NCI-H2196 (cell line): ENCODE measurements around the gene LHX4.
A peak's percentile ranks its signal among the peaks of the same experiment; 100 is the strongest.

Source experiments
- DNase-seq: peaks from one replicate; lab custom pipeline; 2025; ENCODE audit not compliant: unreplicated experiment; lab: John Stamatoyannopoulos, UW

Gene LHX4

GRCh38 chr1:180256341-180257027 lies 26.4 kb downstream of the LHX4 start:
- no peak for DNase-seq

GRCh38 chr1:180257028-180257386 lies 26.9 kb downstream of the LHX4 start:
- no peak for DNase-seq

DNA sequence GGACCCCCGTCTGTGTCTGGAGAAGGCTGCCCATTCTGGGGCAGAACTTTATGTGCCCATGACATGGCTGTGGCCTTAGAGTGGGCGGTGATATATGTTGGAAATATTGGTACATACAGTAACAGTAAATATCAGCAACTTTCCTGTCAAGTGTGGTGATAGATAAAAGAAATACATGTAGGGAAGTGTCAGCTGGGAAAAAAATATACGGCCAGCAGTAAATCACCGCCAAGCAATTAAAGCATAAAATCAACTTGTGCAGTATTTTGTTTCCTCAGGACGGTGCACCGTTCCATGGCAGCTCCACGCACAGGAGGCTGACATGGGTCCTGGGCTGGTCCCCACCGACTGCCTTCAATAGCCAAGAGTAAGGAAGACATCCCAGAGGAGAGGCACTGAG lies 27.4 kb downstream of the LHX4 start:
- DNase-seq = no peak

- DNase-seq = no peak
Measured at GRCh38 chr1:180258290-180258689, 28.2 kb downstream of the LHX4 start.

DNA sequence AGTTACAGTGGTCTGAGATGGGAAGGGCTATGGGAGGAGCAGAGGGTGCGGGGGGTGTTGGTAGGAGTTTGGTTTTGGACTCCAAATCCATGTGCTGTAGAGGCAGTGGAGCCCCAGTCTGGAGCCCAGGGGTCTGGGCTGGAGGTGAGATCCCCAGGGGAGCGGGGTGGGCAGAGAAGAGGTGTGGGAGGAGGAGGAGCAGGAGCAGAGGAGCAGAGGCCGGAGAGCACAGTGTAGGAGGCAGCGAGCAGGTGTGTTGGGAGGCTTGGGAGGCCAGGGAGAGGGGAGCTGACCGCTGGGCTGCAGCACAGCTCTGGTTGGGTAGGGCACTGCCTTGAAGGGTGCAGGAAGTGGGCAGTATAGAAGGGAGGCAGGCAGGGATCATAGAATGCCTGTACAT lies 28.9 kb downstream of the LHX4 start:
- DNase-seq = no peak

DNA sequence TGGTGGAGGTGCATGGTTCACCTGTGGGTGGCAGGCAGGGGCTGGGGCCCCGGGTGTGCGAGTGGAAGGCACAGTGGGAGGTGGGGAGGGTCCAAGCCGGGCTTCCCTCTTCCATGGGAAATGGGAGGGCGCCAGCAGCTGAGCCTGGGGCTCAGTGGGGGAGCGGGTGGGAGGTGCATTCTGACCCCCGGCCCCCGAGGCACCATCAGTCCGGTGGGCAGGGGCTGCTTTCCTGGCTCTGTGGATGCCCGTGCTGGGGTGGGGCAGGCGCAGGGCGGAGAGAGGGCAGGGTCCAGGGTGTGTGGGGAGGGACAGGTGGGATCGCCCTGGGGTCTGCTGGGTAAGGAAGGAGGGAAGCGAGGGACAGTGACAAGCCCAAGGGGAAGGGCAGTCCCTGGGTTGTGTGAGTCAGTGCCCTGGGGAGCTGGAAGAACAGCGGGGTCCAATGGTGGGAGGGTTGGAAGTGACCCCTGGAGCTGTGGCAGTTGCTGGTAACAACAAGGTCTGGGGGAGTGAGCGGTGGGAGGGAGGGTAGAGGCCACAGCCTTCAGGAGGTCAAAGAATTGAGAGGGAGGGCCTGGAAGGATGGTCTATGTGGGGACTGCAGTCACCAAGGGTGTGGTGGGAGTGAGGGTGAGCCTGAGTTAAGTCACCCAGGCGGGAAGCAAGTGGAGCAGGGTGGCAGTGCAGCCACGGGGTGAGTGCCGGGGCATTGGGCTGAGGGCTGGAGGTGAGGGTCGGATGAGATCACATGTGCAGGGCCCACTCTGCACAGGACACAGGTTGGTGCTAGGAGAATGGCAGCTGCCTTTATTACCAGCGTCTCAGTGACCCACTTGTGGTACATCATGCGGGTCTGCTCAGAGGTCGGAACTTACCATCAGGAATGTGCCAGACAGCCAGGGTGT lies 29.6 kb downstream of the LHX4 start:
- DNase-seq = no peak

GRCh38 chr1:180260541-180260940 lies 30.5 kb downstream of the LHX4 start:
- no peak for DNase-seq

DNA sequence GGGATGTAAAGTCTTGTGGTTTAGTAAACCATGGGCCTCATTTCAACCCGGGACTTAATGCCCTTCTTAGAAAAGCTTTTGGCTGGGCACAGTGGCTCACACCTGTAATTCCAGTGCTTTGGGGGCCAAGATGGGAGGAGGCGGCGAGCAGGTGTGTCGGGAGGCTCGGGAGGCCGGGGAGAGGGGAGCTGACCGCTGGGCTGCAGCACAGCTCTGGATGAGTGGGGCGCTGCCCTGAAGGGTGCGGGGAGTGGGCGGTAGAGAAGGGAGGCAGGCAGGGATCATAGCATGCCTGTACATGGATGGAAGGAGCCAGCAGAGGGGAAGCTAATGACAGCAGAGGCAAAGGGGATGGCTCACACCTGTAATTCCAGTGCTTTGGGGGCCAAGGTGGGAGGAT lies 31.0 kb downstream of the LHX4 start:
- no peak for DNase-seq

- DNase-seq = no peak
Measured at GRCh38 chr1:180261524-180262155, 31.6 kb downstream of the LHX4 start.

- no peak for DNase-seq
Measured at GRCh38 chr1:180262628-180263488, 32.8 kb downstream of the LHX4 start.

- DNase-seq = no peak
Measured at GRCh38 chr1:180264595-180264994, 34.5 kb downstream of the LHX4 start.

DNA sequence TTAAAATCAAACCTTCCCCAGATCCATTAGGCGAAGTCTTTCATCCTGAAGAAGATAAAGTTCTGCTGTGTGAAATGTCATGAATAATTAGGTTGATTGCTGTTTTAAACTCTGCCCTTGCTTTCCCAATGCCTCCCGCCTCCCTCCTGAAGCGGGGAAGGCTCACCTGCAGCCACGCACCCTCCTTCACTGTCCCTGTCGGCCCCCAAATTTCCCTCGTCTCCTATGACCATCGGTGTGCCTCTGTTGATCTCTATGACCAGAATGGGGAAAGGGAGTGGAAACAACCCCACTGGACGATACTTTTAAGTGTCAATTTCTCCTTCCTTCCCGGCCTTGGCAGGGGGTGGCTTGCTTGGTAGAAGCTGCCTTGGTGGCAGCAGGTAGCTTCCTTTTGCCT lies 35.1 kb downstream of the LHX4 start:
- DNase-seq = no peak

GRCh38 chr1:180265871-180266270 lies 35.8 kb downstream of the LHX4 start:
- no peak for DNase-seq

DNA sequence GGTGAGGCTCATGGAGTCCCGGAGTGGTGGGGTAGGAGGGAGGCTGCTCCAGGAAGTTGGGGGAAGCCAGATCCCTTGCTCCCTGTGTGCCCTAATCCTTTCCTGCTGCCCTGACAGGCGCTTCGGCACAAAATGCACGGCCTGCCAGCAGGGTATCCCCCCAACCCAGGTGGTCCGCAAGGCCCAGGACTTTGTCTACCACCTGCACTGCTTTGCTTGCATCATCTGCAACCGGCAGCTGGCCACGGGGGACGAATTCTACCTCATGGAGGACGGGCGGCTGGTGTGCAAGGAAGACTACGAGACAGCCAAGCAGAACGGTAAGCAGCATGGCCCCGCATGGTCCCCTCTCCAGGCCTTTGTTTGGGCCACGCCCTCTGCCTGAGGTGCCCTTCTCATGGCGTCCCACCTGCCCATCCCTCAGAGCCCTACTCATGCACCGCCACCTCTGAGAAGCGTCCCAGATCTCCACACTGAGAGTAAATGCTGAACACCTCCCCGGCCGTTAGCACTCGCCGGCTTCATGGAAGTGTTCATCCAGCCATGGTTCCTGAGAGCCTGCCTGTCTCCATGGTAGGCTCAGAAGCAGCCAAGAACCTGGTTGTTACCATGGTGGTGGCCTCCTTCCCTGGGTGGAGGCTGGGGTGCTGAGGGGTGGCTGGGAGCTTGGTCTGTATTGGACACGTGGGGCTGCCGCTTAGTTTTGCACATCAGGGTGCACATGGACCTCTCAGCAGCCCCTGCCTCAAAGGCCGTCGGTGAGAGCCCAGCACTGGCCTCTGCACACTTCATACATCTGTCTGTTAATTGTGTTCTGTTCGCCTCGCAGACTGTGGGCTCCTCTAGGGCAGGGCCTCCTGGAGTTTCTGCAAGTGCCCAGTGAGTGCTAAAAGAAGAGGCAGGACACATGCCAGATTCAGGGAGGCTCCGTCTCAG lies 36.5 kb downstream of the LHX4 start:
- no peak for DNase-seq

DNA sequence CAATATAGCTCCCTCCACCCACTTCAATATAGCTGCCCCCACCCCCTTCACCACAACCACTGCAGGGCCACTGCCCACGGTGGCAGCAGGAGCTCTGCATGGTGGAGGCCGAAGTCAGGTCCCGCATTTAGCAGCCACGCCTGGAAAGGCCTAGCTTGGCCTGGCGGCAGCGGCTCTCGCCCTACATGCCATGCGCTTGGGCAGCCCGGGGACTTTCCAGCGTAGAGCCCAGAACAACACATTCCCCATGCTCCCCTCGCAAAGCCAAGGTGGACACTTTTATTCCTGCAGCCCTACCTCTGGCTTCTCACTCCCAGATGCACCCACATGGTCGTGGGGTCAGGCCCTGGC lies 37.1 kb downstream of the LHX4 start:
- no peak for DNase-seq

DNA sequence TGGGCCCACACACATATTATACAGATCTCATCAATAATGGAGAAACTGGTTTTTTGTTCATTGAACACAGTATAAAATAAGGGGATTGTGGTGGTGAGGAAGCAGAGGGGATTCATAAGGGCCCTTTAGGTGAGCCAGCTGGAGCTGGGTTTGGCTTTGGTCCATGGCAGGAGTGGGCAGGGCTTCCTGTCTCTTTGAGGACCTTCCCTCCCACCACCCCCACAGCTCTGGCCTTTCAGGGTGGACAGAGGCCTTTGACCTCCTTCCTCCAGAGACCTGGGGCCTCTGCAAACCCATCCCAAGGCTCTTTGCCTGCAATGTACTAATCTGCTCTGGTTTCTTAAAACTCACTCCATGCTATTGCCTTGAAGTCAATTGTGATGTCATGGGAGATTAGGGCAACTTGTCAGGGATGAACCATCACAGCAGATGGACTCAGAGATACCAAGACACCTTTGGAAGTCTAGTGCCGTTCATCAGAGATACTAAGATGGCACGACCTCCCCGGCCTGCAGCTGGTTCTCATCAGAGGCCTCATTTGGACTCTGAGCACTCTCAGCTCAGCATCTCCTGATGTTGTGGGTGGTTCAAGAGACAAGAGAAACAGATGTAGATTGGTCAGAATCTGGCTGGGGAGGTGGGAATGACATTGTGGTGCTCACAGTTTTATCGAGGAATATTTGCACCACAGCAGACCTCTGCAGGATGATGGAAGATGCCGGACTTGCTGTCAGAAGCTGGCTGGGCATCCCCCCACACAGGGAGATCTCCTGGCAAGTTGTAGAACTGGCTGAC lies 37.9 kb downstream of the LHX4 start:
- no peak for DNase-seq

DNA sequence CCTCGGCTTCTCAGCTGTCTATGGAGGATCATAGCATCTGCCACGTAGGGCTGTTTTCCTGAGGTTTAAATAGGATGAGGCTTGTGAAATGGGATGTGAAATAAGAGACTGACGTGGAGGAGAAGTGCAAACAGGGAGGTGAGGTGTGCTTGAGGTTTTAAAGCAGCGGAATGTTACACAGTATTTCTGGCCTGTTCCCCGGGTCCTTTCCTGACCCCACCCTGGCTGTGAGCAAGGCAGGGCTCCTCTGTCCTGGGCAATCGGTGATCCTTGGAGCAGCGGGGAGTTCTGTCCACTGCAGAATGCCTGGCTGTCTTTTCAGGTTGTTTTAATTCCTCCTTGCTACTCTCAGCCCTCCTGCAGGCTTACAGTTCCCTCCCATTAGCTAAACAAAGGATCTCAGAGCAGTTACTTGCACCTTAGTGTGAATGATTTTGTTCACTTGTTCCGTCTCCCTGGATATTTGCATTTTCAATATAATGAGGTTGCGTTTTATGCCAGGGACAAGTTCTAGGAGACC lies 38.6 kb downstream of the LHX4 start:
- no peak for DNase-seq

GRCh38 chr1:180269645-180270529 lies 39.8 kb downstream of the LHX4 start:
- peak; percentile 15 for DNase-seq
